ENCODE measurements around the gene FAS. TPM values are rescaled to one million over a fixed set of nuclear protein-coding genes. Genes with fewer than 3 reads are reported as not detected.

Gene FAS
- total RNA-seq, 5 donors from 2014 or later (not counting 1 experiment from before 2014, with no cell fraction given), result 18.4 to 32.6 (median 28.0) TPM

GRCh38 chr10:89037096-89037495 is 46.5 kb downstream of the FAS start:
- H3K9me3 ChIP-seq, result no peaks in the 10 kb centered on the region
- H3K27ac Mint-ChIP-seq, result no peak overlapping the region
- peaks cover 7% of the 10 kb centered on the region for H3K36me3 Mint-ChIP-seq
- no CpG with 5 or more reads among the region's 3 CpGs for WGBS (ENCODE audit: insufficient coverage)
- H3K36me3 ChIP-seq (ENCODE audit: control insufficient read depth in 2 of 2, extremely low read depth in 1 of 2, insufficient read depth in 1 of 2, low read length in 1 of 2), result peaks cover 0 to 1% of the 10 kb centered on the region in 2 donors
- H3K4me1 Mint-ChIP-seq, result peaks cover 2 to 6% (median 5%) of the 10 kb centered on the region in 3 donors
- POLR2A ChIA-PET, result no interaction called here
- no peak overlapping the region for H3K4me3 Mint-ChIP-seq
- no peak for ATAC-seq (replicated peaks in 1 of 4)
- CTCF ChIA-PET, result interaction anchor here in 1 of 2 donors (0.5 to 0.6 kb wide), 2 partner anchors 160 to 162 kb away, joined by 3 to 5 read pairs; no protein-coding TSS in a partner anchor
- no peaks in the 10 kb centered on the region for H3K4me1 ChIP-seq (ENCODE audit: control insufficient read depth in 1 of 2, extremely low read depth in 1 of 2, insufficient read depth in 2 of 2, low read length in 2 of 2)
- no peak for DNase-seq
- no peak overlapping the region for H3K4me3 ChIP-seq (ENCODE audit: control insufficient read depth in 1 of 2, extremely low read depth in 1 of 2, low read length in 1 of 2)
- H3K27me3 ChIP-seq (replicated peaks in 1 of 2; ENCODE audit: control insufficient read depth in 2 of 2, extremely low read depth in 1 of 2, insufficient read depth in 2 of 2, low read length in 1 of 2), result no peaks in the 10 kb centered on the region
- no peaks in the 10 kb centered on the region for H3K27me3 Mint-ChIP-seq
- H3K27ac ChIP-seq (ENCODE audit: low read length), result no peak overlapping the region
- H3K9me3 Mint-ChIP-seq, result no peaks in the 10 kb centered on the region

GRCh38 chr10:89042562-89042961 is 52.0 kb downstream of the FAS start:
- no peaks in the 10 kb centered on the region for H3K27me3 Mint-ChIP-seq
- ATAC-seq (replicated peaks in 1 of 4), result no peak
- Histone ChIP-seq H3K27ac (ENCODE audit: low read length) (no peak overlapping the region), H3K9me3 (no peaks in the 10 kb centered on the region), H3K4me3 (ENCODE audit: control insufficient read depth in 1 of 2, extremely low read depth in 1 of 2, low read length in 1 of 2) (no peak overlapping the region), H3K4me1 (ENCODE audit: control insufficient read depth in 1 of 2, extremely low read depth in 1 of 2, insufficient read depth in 2 of 2, low read length in 2 of 2) (no peaks in the 10 kb centered on the region), H3K36me3 (ENCODE audit: control insufficient read depth in 2 of 2, extremely low read depth in 1 of 2, insufficient read depth in 1 of 2, low read length in 1 of 2) (peaks cover 0 to 3% of the 10 kb centered on the region in 2 donors), H3K27me3 (replicated peaks in 1 of 2; ENCODE audit: control insufficient read depth in 2 of 2, extremely low read depth in 1 of 2, insufficient read depth in 2 of 2, low read length in 1 of 2) (no peaks in the 10 kb centered on the region)
- H3K27ac Mint-ChIP-seq, result no peak overlapping the region
- H3K36me3 Mint-ChIP-seq, result peaks cover 18% of the 10 kb centered on the region
- WGBS (ENCODE audit: insufficient coverage), result no CpG with 5 or more reads among the region's 2 CpGs
- no peaks in the 10 kb centered on the region for H3K4me1 Mint-ChIP-seq
- no peaks in the 10 kb centered on the region for H3K9me3 Mint-ChIP-seq
- DNase-seq, result no peak
- H3K4me3 Mint-ChIP-seq, result no peak overlapping the region
- ChIA-PET POLR2A (no interaction called here), CTCF (no interaction called here)

GRCh38 chr10:89043052-89043451 is 52.5 kb downstream of the FAS start:
- no peaks in the 10 kb centered on the region for H3K4me1 Mint-ChIP-seq
- H3K4me3 Mint-ChIP-seq, result no peak overlapping the region
- H3K9me3 Mint-ChIP-seq, result no peaks in the 10 kb centered on the region

GRCh38 chr10:89047397-89047796 is 56.8 kb downstream of the FAS start:
- H3K9me3 Mint-ChIP-seq, result no peaks in the 10 kb centered on the region
- WGBS (ENCODE audit: insufficient coverage), result 94% methylated on average over 2 of the region's 2 CpGs
- Histone ChIP-seq H3K27ac (ENCODE audit: low read length) (no peak overlapping the region), H3K4me3 (ENCODE audit: control insufficient read depth in 1 of 2, extremely low read depth in 1 of 2, low read length in 1 of 2) (no peak overlapping the region), H3K4me1 (ENCODE audit: control insufficient read depth in 1 of 2, extremely low read depth in 1 of 2, insufficient read depth in 2 of 2, low read length in 2 of 2) (no peaks in the 10 kb centered on the region), H3K9me3 (no peaks in the 10 kb centered on the region), H3K36me3 (ENCODE audit: control insufficient read depth in 2 of 2, extremely low read depth in 1 of 2, insufficient read depth in 1 of 2, low read length in 1 of 2) (no peaks in the 10 kb centered on the region), H3K27me3 (replicated peaks in 1 of 2; ENCODE audit: control insufficient read depth in 2 of 2, extremely low read depth in 1 of 2, insufficient read depth in 2 of 2, low read length in 1 of 2) (no peaks in the 10 kb centered on the region)
- POLR2A ChIA-PET, result no interaction called here
- ATAC-seq (replicated peaks in 1 of 4) (no peak), DNase-seq (no peak)
- H3K4me1 Mint-ChIP-seq, result no peaks in the 10 kb centered on the region
- CTCF ChIA-PET, result no interaction called here
- H3K27me3 Mint-ChIP-seq, result no peaks in the 10 kb centered on the region
- H3K27ac Mint-ChIP-seq, result no peak overlapping the region
- peaks cover 16% of the 10 kb centered on the region for H3K36me3 Mint-ChIP-seq
- H3K4me3 Mint-ChIP-seq, result no peak overlapping the region

More at GRCh38 chr10:89043052-89043451, 52.5 kb downstream of the FAS start:
- ATAC-seq (replicated peaks in 1 of 4) (no peak), DNase-seq (no peak)
- Histone ChIP-seq H3K36me3 (ENCODE audit: control insufficient read depth in 2 of 2, extremely low read depth in 1 of 2, insufficient read depth in 1 of 2, low read length in 1 of 2) (peaks cover 0 to 3% of the 10 kb centered on the region in 2 donors), H3K9me3 (no peaks in the 10 kb centered on the region), H3K27ac (ENCODE audit: low read length) (no peak overlapping the region), H3K4me1 (ENCODE audit: control insufficient read depth in 1 of 2, extremely low read depth in 1 of 2, insufficient read depth in 2 of 2, low read length in 2 of 2) (no peaks in the 10 kb centered on the region), H3K27me3 (replicated peaks in 1 of 2; ENCODE audit: control insufficient read depth in 2 of 2, extremely low read depth in 1 of 2, insufficient read depth in 2 of 2, low read length in 1 of 2) (no peaks in the 10 kb centered on the region), H3K4me3 (ENCODE audit: control insufficient read depth in 1 of 2, extremely low read depth in 1 of 2, low read length in 1 of 2) (no peak overlapping the region)
- H3K27me3 Mint-ChIP-seq, result no peaks in the 10 kb centered on the region
- no peak overlapping the region for H3K27ac Mint-ChIP-seq
- peaks cover 21% of the 10 kb centered on the region for H3K36me3 Mint-ChIP-seq
- POLR2A ChIA-PET, result no interaction called here
- CTCF ChIA-PET, result no interaction called here
- WGBS (ENCODE audit: insufficient coverage), result 86% methylated on average over 2 of the region's 4 CpGs

DNA sequence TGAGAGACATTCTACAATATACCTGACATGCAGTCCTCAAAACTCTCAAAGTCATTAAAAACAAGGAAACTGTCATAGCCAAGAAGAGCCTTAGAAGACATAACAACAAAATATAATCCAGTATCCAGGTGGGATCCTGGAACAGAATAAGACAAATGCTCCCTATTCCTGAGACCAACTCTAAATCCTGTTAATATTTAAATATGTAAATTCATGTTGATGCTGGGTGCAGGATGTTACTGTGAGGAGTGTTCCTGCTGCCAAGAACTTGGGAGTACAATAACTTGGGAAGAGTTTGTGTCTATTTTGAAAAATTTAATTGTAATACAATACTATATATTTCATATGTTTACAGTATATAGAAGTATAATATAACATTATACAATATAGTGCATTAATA is 61.0 kb downstream of the FAS start:
- H3K36me3 ChIP-seq (ENCODE audit: control insufficient read depth in 2 of 2, extremely low read depth in 1 of 2, insufficient read depth in 1 of 2, low read length in 1 of 2), result no peaks in the 10 kb centered on the region
- Mint-ChIP-seq H3K27ac (no peak overlapping the region), H3K36me3 (peaks cover 8% of the 10 kb centered on the region), H3K4me3 (no peak overlapping the region), H3K4me1 (no peaks in the 10 kb centered on the region), H3K9me3 (no peaks in the 10 kb centered on the region), H3K27me3 (no peaks in the 10 kb centered on the region)
- no peak for DNase-seq
- H3K27ac ChIP-seq (ENCODE audit: low read length), result no peak overlapping the region
- no peak for ATAC-seq (replicated peaks in 1 of 4)
- H3K4me1 ChIP-seq (ENCODE audit: control insufficient read depth in 1 of 2, extremely low read depth in 1 of 2, insufficient read depth in 2 of 2, low read length in 2 of 2), result no peaks in the 10 kb centered on the region
- no peak overlapping the region for H3K4me3 ChIP-seq (ENCODE audit: control insufficient read depth in 1 of 2, extremely low read depth in 1 of 2, low read length in 1 of 2)
- H3K27me3 ChIP-seq (replicated peaks in 1 of 2; ENCODE audit: control insufficient read depth in 2 of 2, extremely low read depth in 1 of 2, insufficient read depth in 2 of 2, low read length in 1 of 2), result no peaks in the 10 kb centered on the region
- CTCF ChIA-PET, result no interaction called here
- POLR2A ChIA-PET, result no interaction called here
- H3K9me3 ChIP-seq, result no peaks in the 10 kb centered on the region

- no peak overlapping the region for H3K27ac Mint-ChIP-seq
- H3K9me3 Mint-ChIP-seq, result no peaks in the 10 kb centered on the region
- no peaks in the 10 kb centered on the region for H3K36me3 ChIP-seq (ENCODE audit: control insufficient read depth in 2 of 2, extremely low read depth in 1 of 2, insufficient read depth in 1 of 2, low read length in 1 of 2)
- no peak for ATAC-seq (replicated peaks in 1 of 4)
- CTCF ChIA-PET, result no interaction called here
- no peak overlapping the region for H3K4me3 Mint-ChIP-seq
- H3K9me3 ChIP-seq, result no peaks in the 10 kb centered on the region
- H3K4me1 Mint-ChIP-seq, result no peaks in the 10 kb centered on the region
- WGBS (ENCODE audit: insufficient coverage), result no CpG with 5 or more reads among the region's 5 CpGs
- H3K27ac ChIP-seq (ENCODE audit: low read length), result no peak overlapping the region
- no peak for DNase-seq
- POLR2A ChIA-PET, result no interaction called here
- no peaks in the 10 kb centered on the region for H3K4me1 ChIP-seq (ENCODE audit: control insufficient read depth in 1 of 2, extremely low read depth in 1 of 2, insufficient read depth in 2 of 2, low read length in 2 of 2)
- H3K4me3 ChIP-seq (ENCODE audit: control insufficient read depth in 1 of 2, extremely low read depth in 1 of 2, low read length in 1 of 2), result no peak overlapping the region
- H3K36me3 Mint-ChIP-seq, result no peaks in the 10 kb centered on the region
- no peaks in the 10 kb centered on the region for H3K27me3 Mint-ChIP-seq
- H3K27me3 ChIP-seq (replicated peaks in 1 of 2; ENCODE audit: control insufficient read depth in 2 of 2, extremely low read depth in 1 of 2, insufficient read depth in 2 of 2, low read length in 1 of 2), result no peaks in the 10 kb centered on the region
These were observed 63.0 kb downstream of the FAS start for GRCh38 chr10:89053555-89053954.

DNA sequence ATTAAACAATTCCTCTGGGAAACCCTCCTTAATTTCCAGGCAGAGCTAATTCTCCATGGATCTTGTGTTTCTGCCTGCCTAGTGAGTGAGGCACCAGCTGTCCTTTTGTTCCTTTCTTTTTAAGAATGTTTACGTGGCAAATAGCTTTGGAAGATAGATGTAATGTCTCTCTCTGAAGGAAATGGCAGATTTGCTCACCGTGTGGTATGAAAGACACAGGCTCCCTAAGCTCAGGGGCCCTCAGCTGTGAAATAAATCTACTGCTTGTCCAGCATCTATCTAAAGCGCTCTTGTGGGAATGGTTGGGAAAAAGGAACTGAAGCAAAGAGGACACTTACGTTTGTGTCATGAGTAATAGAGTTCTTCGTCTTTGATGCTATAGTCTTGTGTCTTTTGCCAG is 64.6 kb downstream of the FAS start:
- H3K36me3 Mint-ChIP-seq, result no peaks in the 10 kb centered on the region
- no peak overlapping the region for H3K4me3 Mint-ChIP-seq
- Histone ChIP-seq H3K27me3 (replicated peaks in 1 of 2; ENCODE audit: control insufficient read depth in 2 of 2, extremely low read depth in 1 of 2, insufficient read depth in 2 of 2, low read length in 1 of 2) (no peaks in the 10 kb centered on the region), H3K4me1 (ENCODE audit: control insufficient read depth in 1 of 2, extremely low read depth in 1 of 2, insufficient read depth in 2 of 2, low read length in 2 of 2) (no peaks in the 10 kb centered on the region), H3K9me3 (no peaks in the 10 kb centered on the region), H3K4me3 (ENCODE audit: control insufficient read depth in 1 of 2, extremely low read depth in 1 of 2, low read length in 1 of 2) (no peak overlapping the region), H3K36me3 (ENCODE audit: control insufficient read depth in 2 of 2, extremely low read depth in 1 of 2, insufficient read depth in 1 of 2, low read length in 1 of 2) (no peaks in the 10 kb centered on the region), H3K27ac (ENCODE audit: low read length) (no peak overlapping the region)
- WGBS (ENCODE audit: insufficient coverage), result 88% methylated on average over 1 of the region's 5 CpGs
- no peaks in the 10 kb centered on the region for H3K4me1 Mint-ChIP-seq
- H3K27ac Mint-ChIP-seq, result no peak overlapping the region
- no peaks in the 10 kb centered on the region for H3K9me3 Mint-ChIP-seq
- ATAC-seq (replicated peaks in 1 of 4), result no peak
- H3K27me3 Mint-ChIP-seq, result no peaks in the 10 kb centered on the region
- ChIA-PET POLR2A (interaction anchor here in 1 of 2 donors (0.7 kb wide), 1 partner anchor 204 kb away, joined by 3 read pairs; the partner anchor contains the start of gene ANKRD22), CTCF (no interaction called here)
- DNase-seq, result no peak

All from T-cell (primary cell).